ENCODE results near the gene PTPN6.
"Not testable (repeated sequence)": the region's sequence is repeated elsewhere in the genome, so short reads cannot be mapped to it uniquely, and the experiment has no call there.

PTPN6 gene

GRCh38 chr12:6950811-6951540, at the start of gene PTPN6:
Gene PTPN6, plus strand, starts transcription at chr12:6951356. Its CDS starts 157 bp downstream, at chr12:6951513.
- DNase-seq (ENCODE audit: low read depth, low spot score): no peak

GRCh38 chr12:6902448-6902847, 48.7 kb upstream of the PTPN6 start:
- DNase-seq (ENCODE audit: low read depth, low spot score): no peak

GRCh38 chr12:6903722-6904121, 47.4 kb upstream of the PTPN6 start:
- DNase-seq (ENCODE audit: low read depth, low spot score): no peak

GRCh38 chr12:6904280-6905276, 46.6 kb upstream of the PTPN6 start, which contains the start of gene LRRC23:
Gene LRRC23, plus strand, starts transcription at chr12:6904822. Its CDS starts 812 bp downstream, at chr12:6905634.
- peak; percentile 100 for DNase-seq (ENCODE audit: low read depth, low spot score)

- no peak for DNase-seq (ENCODE audit: low read depth, low spot score)
Measured at GRCh38 chr12:6905414-6906040, 45.6 kb upstream of the PTPN6 start.

- not testable (repeated sequence) for DNase-seq (ENCODE audit: low read depth, low spot score)
Measured at GRCh38 chr12:6908141-6908540, 43.0 kb upstream of the PTPN6 start.

GRCh38 chr12:6909421-6910145, 41.6 kb upstream of the PTPN6 start:
- no peak for DNase-seq (ENCODE audit: low read depth, low spot score)

- no peak for DNase-seq (ENCODE audit: low read depth, low spot score)
Measured at GRCh38 chr12:6912164-6912935, 38.8 kb upstream of the PTPN6 start.

GRCh38 chr12:6914246-6914946, 36.8 kb upstream of the PTPN6 start, which contains the start of gene ENO2:
Gene ENO2, plus strand, starts transcription at chr12:6914580. Its CDS starts 1,253 bp downstream, at chr12:6915833.
- no peak for DNase-seq (ENCODE audit: low read depth, low spot score)

GRCh38 chr12:6914947-6915788, 36.0 kb upstream of the PTPN6 start:
- DNase-seq (ENCODE audit: low read depth, low spot score): peak; percentile 79

GRCh38 chr12:6915789-6916285, 35.3 kb upstream of the PTPN6 start:
- no peak for DNase-seq (ENCODE audit: low read depth, low spot score)

GRCh38 chr12:6916426-6917200, 34.5 kb upstream of the PTPN6 start:
- no peak for DNase-seq (ENCODE audit: low read depth, low spot score)

GRCh38 chr12:6917491-6918231, 33.5 kb upstream of the PTPN6 start:
- peak; percentile 39 for DNase-seq (ENCODE audit: low read depth, low spot score)

GRCh38 chr12:6919588-6919987, 31.6 kb upstream of the PTPN6 start:
- DNase-seq (ENCODE audit: low read depth, low spot score): no peak

- no peak for DNase-seq (ENCODE audit: low read depth, low spot score)
Measured at GRCh38 chr12:6921539-6921938, 29.6 kb upstream of the PTPN6 start.

GRCh38 chr12:6921996-6922946, 28.9 kb upstream of the PTPN6 start:
- no peak for DNase-seq (ENCODE audit: low read depth, low spot score)

All from ELF-1 (cell line).